NT2/D1 (cell line): ENCODE results near the gene DOK6.

Source experiments
- YY1 ChIP-seq: IDR thresholded peaks from 2 replicates; pipeline ENCODE4 v1.6.1; 2011; ENCODE audit not compliant: insufficient read length, insufficient read depth
- ZNF274 ChIP-seq: IDR thresholded peaks from 2 replicates; pipeline ENCODE4 v1.6.1; 2011; ENCODE audit warnings: mild to moderate bottlenecking, low read depth, low read length

DNA sequence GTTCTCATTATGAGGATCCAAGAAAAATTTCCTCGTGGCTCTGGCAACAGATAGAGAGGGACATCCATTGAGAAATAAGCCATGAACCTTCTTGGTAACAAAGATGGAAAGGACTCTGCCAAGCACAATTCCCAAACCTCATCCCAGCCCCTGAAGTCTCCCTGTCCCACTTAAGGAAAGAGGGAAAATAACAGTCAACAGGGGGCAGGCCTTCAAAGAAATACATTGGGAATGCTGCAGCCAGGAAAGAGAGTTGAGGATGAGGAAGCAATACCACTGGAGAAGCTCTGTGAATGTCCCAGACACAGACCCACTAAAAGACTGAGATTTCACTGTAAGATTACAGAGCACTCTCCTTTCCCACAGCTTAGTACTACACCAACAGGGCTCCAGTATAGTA lies 453.8 kb downstream of the DOK6 start:
- no peak for TF ChIP-seq ZNF274
- no peak for TF ChIP-seq YY1
